ENCODE data around the gene MTF2.

- no peak for TF ChIP-seq YY1 (IDR thresholded peaks at IDR 0.05; ENCODE audit: insufficient read depth, insufficient read length)
- no peak for TF ChIP-seq ZNF274 (IDR thresholded peaks at IDR 0.05; ENCODE audit: low read depth, low read length)
- TF ChIP-seq SUZ12 (IDR thresholded peaks at IDR 0.05; ENCODE audit: extremely low read depth, insufficient read depth, insufficient read length), result no peak
These were observed 22.4 kb upstream of the MTF2 start for GRCh38 chr1:93056649-93057048.

Data from NT2/D1 (cell line).